GM12878 (cell line): ENCODE results near the gene PAX2. TPM values are rescaled to one million over a fixed set of nuclear protein-coding genes. Genes with fewer than 3 reads are reported as not detected.

Experiments used
- BACH1 ChIP-seq: fragments of 450-650 bp; IDR thresholded peaks from 2 replicates; pipeline ENCODE4 v1.6.1; 2017; ENCODE audit warnings: mild to moderate bottlenecking, borderline replicate concordance
- CEBPB ChIP-seq, 2 experiments: fragments of 150-350 bp in 1 of 2; IDR thresholded peaks; 2 replicates each; pipeline ENCODE4 v1.6.1; 2012 to 2014; ENCODE audit warnings: low read depth in 2 of 2, low read length in 2 of 2, borderline replicate concordance in 1 of 2, inconsistent platforms in 1 of 2
- CHD1 ChIP-seq: IDR thresholded peaks from 2 replicates; pipeline ENCODE4 v1.6.1; 2012; ENCODE audit warnings: low read depth, low read length, improper control_type of control experiment
- IRF4 ChIP-seq: IDR thresholded peaks from 2 replicates; pipeline ENCODE4 v1.6.1; 2011; ENCODE audit warnings: low read depth, low read length
- NFYB ChIP-seq: IDR thresholded peaks from 2 replicates; pipeline ENCODE4 v1.6.1; 2011; ENCODE audit warnings: low read depth, mild to moderate bottlenecking, low read length, improper control_type of control experiment, moderate library complexity; ENCODE audit not compliant: insufficient read depth
- STAT1 ChIP-seq: fragments of 450-650 bp; conservative IDR thresholded peaks from 2 replicates; pipeline ENCODE4 v1.6.1; 2014; ENCODE audit warnings: antibody characterized with exemption, mild to moderate bottlenecking
- ZBTB40 ChIP-seq: fragments of 450-650 bp; IDR thresholded peaks from 2 replicates; pipeline ENCODE4 v1.6.1; 2016; ENCODE audit warnings: mild to moderate bottlenecking, moderate library complexity, borderline replicate concordance
- ZNF687 ChIP-seq: fragments of 450-650 bp; IDR thresholded peaks from 2 replicates; pipeline ENCODE4 v1.6.1; 2017; ENCODE audit warnings: mild to moderate bottlenecking, moderate library complexity
- polyA plus RNA-seq, 11 experiments: library from polyadenylated mRNA; depleted of rRNA in 4 of 11; unstranded in 6 of 11; stranded (reverse) in 5 of 11; fragments of >200 nt; fragmentation: Nextera tagmentation in 4 of 11; fragmentation: Illumina TruSeq in 1 of 11; extraction: Ambion mirVana in 4 of 11; extraction: Trizol in 1 of 11; gene quantifications; 1 replicate in 1 of 11; 2 replicates in 10 of 11; pipeline versions ENCODE4 v1.2.1 to v1.2.3, GENCODE V29; 2011 to 2016; ENCODE audit warnings: inconsistent platforms in 2 of 11, missing spikeins in 2 of 11, low read depth in 1 of 11
- total RNA-seq, 4 experiments: library from RNA; depleted of rRNA in 3 of 4; stranded (reverse); fragments of >200 nt in 3 of 4; fragmentation: Illumina TruSeq in 1 of 4; extraction: Trizol in 1 of 4; gene quantifications; 2 replicates each; pipeline versions ENCODE4 v1.2.1 to v1.2.3, GENCODE V29; 2013 to 2021

The PAX2 gene
- total and polyA plus RNA-seq, 10 of the 15 experiments (the other 5 are each of a cell fraction or from before 2014, with no cell fraction given) = not detected

GRCh38 chr10:100774223-100774622 is 28.8 kb downstream of the PAX2 start (continued):
- TF ChIP-seq ZBTB40 (no peak), ZNF687 (no peak), CHD1 (no peak), BACH1 (no peak), STAT1 (no peak), NFYB (no peak), CEBPB (IDR thresholded peaks at IDR 0.05; ENCODE audit: borderline replicate concordance in 1 of 2, low read depth in 2 of 2, low read length in 2 of 2) (no peak), IRF4 (no peak)
